ENCODE data around the gene ALG6. TPM values are rescaled to one million over a fixed set of nuclear protein-coding genes. Genes with fewer than 3 reads are reported as not detected.
A peak's percentile ranks its signal among the peaks of the same experiment; 100 is the strongest.

Gene ALG6
- total and polyA plus RNA-seq, 5 donors: 5.0 to 6.2 (median 5.4) TPM

DNA sequence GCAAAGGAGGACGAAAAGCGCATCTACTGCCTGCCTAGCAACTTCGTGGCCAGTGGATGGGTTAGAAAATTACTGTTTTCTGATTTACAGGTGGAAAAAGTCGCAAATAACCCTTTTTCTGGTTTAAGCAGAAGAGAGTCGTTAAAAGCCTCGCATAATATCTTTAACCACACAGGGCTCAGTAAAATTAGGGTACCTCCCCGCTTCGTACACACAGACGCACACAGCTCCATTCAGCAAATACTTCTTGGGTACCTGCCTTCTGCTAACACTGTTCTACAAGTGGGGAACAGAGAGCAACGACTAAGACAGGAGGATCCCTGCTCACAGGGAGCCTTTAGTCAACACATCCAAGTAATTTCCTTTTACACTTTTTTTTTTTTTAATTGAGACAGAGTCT, 704 bp downstream of the ALG6 start:
- Histone ChIP-seq H3K27ac (ENCODE audit: low read length) (peak overlapping the region; percentile 13), H3K4me3 (ENCODE audit: low read length) (peak overlapping the region; percentile 52), H3K9me3 (ENCODE audit: control insufficient read depth, low read length) (no peaks in the 10 kb centered on the region), H3K27me3 (ENCODE audit: control insufficient read depth, insufficient read depth) (no peaks in the 10 kb centered on the region), H3K4me1 (ENCODE audit: control insufficient read depth, insufficient read depth, low read length) (no peaks in the 10 kb centered on the region)
- WGBS: 6% methylated on average over 10 of the region's 10 CpGs
- ATAC-seq (no peak), DNase-seq (no peak)
- intact Hi-C loops (cut with DNase I): no loop called here

GRCh38 chr1:63379583-63379982, 12.2 kb downstream of the ALG6 start:
- DNase-seq: no peak
- no peaks in the 10 kb centered on the region for H3K4me1 ChIP-seq (ENCODE audit: control insufficient read depth, insufficient read depth, low read length)
- ATAC-seq: no peak
- no peaks in the 10 kb centered on the region for H3K27me3 ChIP-seq (ENCODE audit: control insufficient read depth, insufficient read depth)
- intact Hi-C loops (cut with DNase I): no loop called here
- no peaks in the 10 kb centered on the region for H3K9me3 ChIP-seq (ENCODE audit: control insufficient read depth, low read length)
- WGBS: 99% methylated on average over 2 of the region's 2 CpGs
- no peak overlapping the region for H3K4me3 ChIP-seq (ENCODE audit: low read length)
- no peak overlapping the region for H3K27ac ChIP-seq (ENCODE audit: low read length)

- intact Hi-C loops (cut with DNase I): no loop called here
- no peaks in the 10 kb centered on the region for H3K4me1 ChIP-seq (ENCODE audit: control insufficient read depth, insufficient read depth, low read length)
- H3K27me3 ChIP-seq (ENCODE audit: control insufficient read depth, insufficient read depth): no peaks in the 10 kb centered on the region
- no peak overlapping the region for H3K27ac ChIP-seq (ENCODE audit: low read length)
- ATAC-seq (no peak), DNase-seq (no peak)
- H3K4me3 ChIP-seq (ENCODE audit: low read length): no peak overlapping the region
- no peaks in the 10 kb centered on the region for H3K9me3 ChIP-seq (ENCODE audit: control insufficient read depth, low read length)
- 91% methylated on average over 1 of the region's 1 CpG for WGBS
Measured at GRCh38 chr1:63381741-63382140, 14.3 kb downstream of the ALG6 start.

DNA sequence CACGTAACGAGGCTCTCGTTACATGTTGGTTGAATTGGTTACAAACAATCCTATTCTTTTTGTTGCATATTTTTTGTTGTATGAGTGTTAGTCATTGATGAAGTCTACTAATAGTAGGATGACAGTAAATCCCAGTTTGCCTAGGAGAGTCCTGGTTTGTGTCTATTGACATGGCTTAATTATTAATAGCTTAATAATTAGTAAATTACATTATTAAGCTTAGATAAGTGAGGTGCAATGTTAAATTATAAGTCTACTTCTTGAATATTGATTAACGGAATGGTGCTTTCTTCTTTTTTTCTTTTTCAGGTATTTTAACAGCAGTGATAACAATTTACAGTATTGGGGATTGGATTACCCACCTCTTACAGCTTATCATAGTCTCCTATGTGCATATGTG, 34.5 kb downstream of the ALG6 start:
- DNase-seq (no peak), ATAC-seq (no peak)
- intact Hi-C loops (cut with DNase I): no loop called here
- H3K27ac ChIP-seq (ENCODE audit: low read length): no peak overlapping the region
- no peaks in the 10 kb centered on the region for H3K27me3 ChIP-seq (ENCODE audit: control insufficient read depth, insufficient read depth)
- H3K4me3 ChIP-seq (ENCODE audit: low read length): no peak overlapping the region
- H3K4me1 ChIP-seq (ENCODE audit: control insufficient read depth, insufficient read depth, low read length): no peaks in the 10 kb centered on the region
- no peaks in the 10 kb centered on the region for H3K9me3 ChIP-seq (ENCODE audit: control insufficient read depth, low read length)
- 74% methylated on average over 4 of the region's 4 CpGs for WGBS

DNA sequence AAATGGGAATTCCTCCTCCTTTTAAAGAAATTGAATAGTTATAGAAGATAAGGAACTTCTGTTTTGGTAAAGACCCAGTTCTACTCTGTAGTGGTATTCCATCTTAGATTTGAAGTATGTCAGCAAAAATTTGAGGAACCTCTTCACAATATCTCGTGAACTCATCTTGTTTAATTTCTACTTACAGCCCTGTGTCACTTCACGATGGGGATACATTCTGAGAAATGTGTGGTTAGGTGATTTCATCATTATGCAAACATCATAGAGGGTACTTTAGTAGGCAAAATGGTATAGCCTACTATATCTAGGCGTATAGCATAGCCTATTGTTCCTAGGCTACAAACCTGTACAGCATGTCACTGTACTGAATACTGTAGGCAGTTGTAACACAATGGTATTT, 36.0 kb downstream of the ALG6 start:
- no peaks in the 10 kb centered on the region for H3K27me3 ChIP-seq (ENCODE audit: control insufficient read depth, insufficient read depth)
- no peak overlapping the region for H3K4me3 ChIP-seq (ENCODE audit: low read length)
- DNase-seq (no peak), ATAC-seq (no peak)
- intact Hi-C loops (cut with DNase I): no loop called here
- no peaks in the 10 kb centered on the region for H3K9me3 ChIP-seq (ENCODE audit: control insufficient read depth, low read length)
- no peak overlapping the region for H3K27ac ChIP-seq (ENCODE audit: low read length)
- H3K4me1 ChIP-seq (ENCODE audit: control insufficient read depth, insufficient read depth, low read length): no peaks in the 10 kb centered on the region
- WGBS: 58% methylated on average over 3 of the region's 3 CpGs

- DNase-seq: no peak
- H3K27me3 ChIP-seq (ENCODE audit: control insufficient read depth, insufficient read depth): no peaks in the 10 kb centered on the region
- no peaks in the 10 kb centered on the region for H3K4me1 ChIP-seq (ENCODE audit: control insufficient read depth, insufficient read depth, low read length)
- no peaks in the 10 kb centered on the region for H3K9me3 ChIP-seq (ENCODE audit: control insufficient read depth, low read length)
- no peak for ATAC-seq
- H3K27ac ChIP-seq (ENCODE audit: low read length): no peak overlapping the region
- no peak overlapping the region for H3K4me3 ChIP-seq (ENCODE audit: low read length)
- intact Hi-C loops (cut with DNase I): no loop called here
Measured at GRCh38 chr1:63405021-63405420, 37.6 kb downstream of the ALG6 start.

DNA sequence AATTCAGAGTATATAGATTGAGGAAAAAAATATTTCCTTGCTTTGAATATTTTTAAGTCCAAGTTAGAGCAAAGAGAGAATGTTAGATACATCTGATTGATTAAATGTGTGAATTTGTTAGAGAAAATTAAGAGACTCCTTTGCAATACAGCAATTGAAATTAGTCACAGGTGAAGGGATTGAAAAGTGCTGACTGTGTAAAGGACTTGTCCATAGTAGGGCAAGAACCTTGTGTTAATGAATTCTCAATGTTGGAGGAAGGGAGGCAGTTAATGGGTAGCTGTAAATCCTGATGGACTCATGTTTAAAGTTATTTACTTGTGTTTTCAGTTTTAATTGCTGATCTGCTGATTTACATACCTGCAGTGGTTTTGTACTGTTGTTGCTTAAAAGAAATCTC, 38.6 kb downstream of the ALG6 start:
- intact Hi-C loops (cut with DNase I): no loop called here
- Histone ChIP-seq H3K27ac (ENCODE audit: low read length) (no peak overlapping the region), H3K9me3 (ENCODE audit: control insufficient read depth, low read length) (no peaks in the 10 kb centered on the region), H3K4me1 (ENCODE audit: control insufficient read depth, insufficient read depth, low read length) (no peaks in the 10 kb centered on the region), H3K4me3 (ENCODE audit: low read length) (no peak overlapping the region), H3K27me3 (ENCODE audit: control insufficient read depth, insufficient read depth) (no peaks in the 10 kb centered on the region)
- ATAC-seq (no peak), DNase-seq (no peak)

DNA sequence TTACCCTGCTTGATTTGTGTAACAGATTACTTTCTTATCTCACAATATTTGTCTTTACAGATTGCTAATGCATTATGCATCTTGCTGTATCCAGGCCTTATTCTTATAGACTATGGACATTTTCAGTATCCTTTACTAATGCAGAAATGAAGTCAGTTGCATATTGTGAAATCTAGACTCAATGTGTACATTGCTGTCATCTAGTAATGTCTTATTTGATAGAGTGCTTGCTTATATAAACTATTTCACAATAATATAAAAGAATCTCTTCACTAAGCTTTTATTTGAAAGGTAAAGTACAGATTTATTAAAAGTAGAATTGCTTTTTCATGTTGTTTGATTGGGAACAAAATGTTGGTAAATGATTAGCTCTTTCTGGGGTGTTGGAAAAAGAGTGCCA, 39.6 kb downstream of the ALG6 start:
- Histone ChIP-seq H3K9me3 (ENCODE audit: control insufficient read depth, low read length) (no peaks in the 10 kb centered on the region), H3K4me3 (ENCODE audit: low read length) (no peak overlapping the region), H3K4me1 (ENCODE audit: control insufficient read depth, insufficient read depth, low read length) (no peaks in the 10 kb centered on the region), H3K27ac (ENCODE audit: low read length) (no peak overlapping the region), H3K27me3 (ENCODE audit: control insufficient read depth, insufficient read depth) (no peaks in the 10 kb centered on the region)
- no peak for DNase-seq
- intact Hi-C loops (cut with DNase I): no loop called here
- no peak for ATAC-seq

DNA sequence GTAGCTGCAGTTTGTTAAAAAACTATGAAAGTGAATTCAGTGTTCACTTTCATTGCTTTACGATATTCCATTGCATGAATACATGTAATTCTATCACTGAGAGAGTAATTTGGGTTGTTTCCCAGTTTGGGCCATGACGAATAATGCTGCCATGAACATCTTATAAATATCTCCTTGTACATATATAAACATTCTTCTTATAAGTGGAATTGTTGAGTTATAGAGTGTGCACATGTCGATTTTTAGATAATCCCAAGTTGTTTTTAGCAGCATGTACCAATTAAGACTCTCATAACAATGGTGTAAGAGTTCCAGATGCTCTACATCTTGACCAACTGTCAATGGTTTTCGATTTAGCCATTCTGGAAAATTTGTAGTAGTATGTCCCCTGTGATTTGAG, 40.9 kb downstream of the ALG6 start:
- intact Hi-C loops (cut with DNase I): no loop called here
- WGBS: 79% methylated on average over 4 of the region's 4 CpGs
- ATAC-seq: no peak
- no peaks in the 10 kb centered on the region for H3K9me3 ChIP-seq (ENCODE audit: control insufficient read depth, low read length)
- no peaks in the 10 kb centered on the region for H3K27me3 ChIP-seq (ENCODE audit: control insufficient read depth, insufficient read depth)
- H3K27ac ChIP-seq (ENCODE audit: low read length): no peak overlapping the region
- no peaks in the 10 kb centered on the region for H3K4me1 ChIP-seq (ENCODE audit: control insufficient read depth, insufficient read depth, low read length)
- no peak overlapping the region for H3K4me3 ChIP-seq (ENCODE audit: low read length)
- no peak for DNase-seq

- Histone ChIP-seq H3K27ac (ENCODE audit: low read length) (no peak overlapping the region), H3K4me3 (ENCODE audit: low read length) (no peak overlapping the region), H3K4me1 (ENCODE audit: control insufficient read depth, insufficient read depth, low read length) (no peaks in the 10 kb centered on the region), H3K9me3 (ENCODE audit: control insufficient read depth, low read length) (no peaks in the 10 kb centered on the region), H3K27me3 (ENCODE audit: control insufficient read depth, insufficient read depth) (no peaks in the 10 kb centered on the region)
- intact Hi-C loops (cut with DNase I): no loop called here
- ATAC-seq: no peak
- WGBS: 63% methylated on average over 2 of the region's 2 CpGs
- DNase-seq: no peak
Measured at GRCh38 chr1:63411066-63411465, 43.6 kb downstream of the ALG6 start.

DNA sequence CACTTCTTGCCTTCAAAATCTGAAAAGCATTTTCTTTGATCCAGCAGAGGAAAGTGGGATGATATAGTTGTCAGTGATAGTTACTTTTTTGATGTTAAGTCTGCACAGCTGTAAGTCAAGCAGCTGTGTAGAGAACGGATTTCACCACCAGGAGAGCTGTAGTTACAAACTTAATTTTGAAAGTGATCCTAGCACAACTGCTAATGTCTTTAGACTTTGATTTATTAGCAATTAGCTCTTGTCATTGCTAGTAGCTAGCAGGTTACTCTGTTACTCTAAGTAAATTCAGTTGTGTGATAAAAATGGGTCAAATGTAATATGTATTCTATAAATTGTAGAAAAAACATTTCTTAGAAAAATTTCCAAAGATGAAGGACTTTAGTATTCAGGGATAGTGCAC, 46.0 kb downstream of the ALG6 start:
- no peak for ATAC-seq

GRCh38 chr1:63414691-63415365, 47.4 kb downstream of the ALG6 start:
- Histone ChIP-seq H3K27ac (ENCODE audit: low read length) (no peak overlapping the region), H3K4me3 (ENCODE audit: low read length) (no peak overlapping the region), H3K9me3 (ENCODE audit: control insufficient read depth, low read length) (no peaks in the 10 kb centered on the region), H3K4me1 (ENCODE audit: control insufficient read depth, insufficient read depth, low read length) (no peaks in the 10 kb centered on the region), H3K27me3 (ENCODE audit: control insufficient read depth, insufficient read depth) (no peaks in the 10 kb centered on the region)
- intact Hi-C loops (cut with DNase I): no loop called here
- ATAC-seq (no peak), DNase-seq (no peak)
- WGBS: 80% methylated on average over 3 of the region's 3 CpGs

More for the DNA sequence above, 46.0 kb downstream of the ALG6 start:
- Histone ChIP-seq H3K27me3 (ENCODE audit: control insufficient read depth, insufficient read depth) (no peaks in the 10 kb centered on the region), H3K4me3 (ENCODE audit: low read length) (no peak overlapping the region), H3K27ac (ENCODE audit: low read length) (no peak overlapping the region), H3K4me1 (ENCODE audit: control insufficient read depth, insufficient read depth, low read length) (no peaks in the 10 kb centered on the region), H3K9me3 (ENCODE audit: control insufficient read depth, low read length) (no peaks in the 10 kb centered on the region)
- no peak for DNase-seq
- intact Hi-C loops (cut with DNase I): no loop called here
- 79% methylated on average over 1 of the region's 1 CpG for WGBS

Measured in right cardiac atrium (tissue), 5 donors.